Activated T-cell treated with anti-CD3 and anti-CD28 coated beads, Interleukin-2, amount 50 U/mL, for 48 hours (primary cell): ENCODE results near the gene CD101.

Source experiments
- DNase-seq, 2 experiments: peaks; one replicate each; pipeline ENCODE4 v3.0.0-alpha.2; 2020

CD101 gene

GRCh38 chr1:117017062-117017461 is 15.5 kb downstream of the CD101 start:
- peak in 1 of 2 experiments; percentile 29 for DNase-seq

GRCh38 chr1:117017648-117018047 is 16.1 kb downstream of the CD101 start:
- DNase-seq, result no peak

DNA sequence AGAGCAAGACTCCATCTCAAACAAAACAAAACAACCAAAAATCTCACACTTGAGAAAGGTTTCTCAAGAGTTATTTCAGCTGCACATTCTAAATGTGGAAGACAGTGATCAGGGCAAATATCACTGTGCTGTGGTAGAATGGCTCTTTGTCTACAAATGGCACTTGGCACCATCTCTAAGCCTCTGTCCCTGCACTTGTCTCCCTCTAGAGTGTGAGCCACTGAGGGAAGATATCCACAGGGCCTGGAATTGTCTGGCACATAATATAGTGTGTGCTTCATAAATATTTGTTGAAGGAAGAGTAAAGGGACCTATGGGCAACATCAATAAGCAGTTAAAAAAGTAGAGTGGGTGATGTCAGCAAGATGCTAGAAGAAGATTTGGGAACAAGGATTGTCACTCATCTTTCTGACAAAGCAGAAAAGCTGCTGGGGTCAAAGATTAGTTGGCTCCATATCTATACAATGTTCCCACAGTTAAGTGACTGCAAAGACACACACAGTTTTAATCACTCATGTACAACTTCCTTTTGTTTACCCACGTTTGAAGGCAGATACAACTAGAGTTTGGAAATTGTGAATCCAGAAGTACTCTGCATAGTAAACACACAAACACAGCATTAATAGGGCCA is 19.1 kb downstream of the CD101 start:
- no peak for DNase-seq

GRCh38 chr1:117022114-117022513 is 20.6 kb downstream of the CD101 start:
- no peak for DNase-seq

GRCh38 chr1:117025568-117025967 is 24.0 kb downstream of the CD101 start:
- DNase-seq, result no peak

- DNase-seq, result no peak
Observed at GRCh38 chr1:117026361-117026760, 24.8 kb downstream of the CD101 start.

DNA sequence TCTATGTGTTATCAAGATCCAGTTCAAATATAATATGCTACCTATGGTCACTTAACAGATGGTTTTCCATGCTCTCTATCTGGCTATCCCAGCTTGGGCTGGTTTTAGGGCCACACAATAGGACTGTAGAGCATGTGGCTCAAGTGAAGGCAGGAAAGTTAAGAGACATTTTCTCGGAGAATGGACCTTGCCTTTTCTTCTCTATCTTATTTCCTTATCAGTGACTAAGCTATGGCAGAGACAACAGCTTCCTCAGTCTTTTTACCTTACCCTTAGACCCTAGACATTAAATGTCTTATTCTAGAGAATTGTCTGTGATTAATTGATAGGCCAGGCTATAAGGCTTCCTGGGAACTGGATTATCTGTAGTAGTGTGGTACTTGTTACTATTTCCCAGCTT is 28.1 kb downstream of the CD101 start:
- no peak for DNase-seq

DNA sequence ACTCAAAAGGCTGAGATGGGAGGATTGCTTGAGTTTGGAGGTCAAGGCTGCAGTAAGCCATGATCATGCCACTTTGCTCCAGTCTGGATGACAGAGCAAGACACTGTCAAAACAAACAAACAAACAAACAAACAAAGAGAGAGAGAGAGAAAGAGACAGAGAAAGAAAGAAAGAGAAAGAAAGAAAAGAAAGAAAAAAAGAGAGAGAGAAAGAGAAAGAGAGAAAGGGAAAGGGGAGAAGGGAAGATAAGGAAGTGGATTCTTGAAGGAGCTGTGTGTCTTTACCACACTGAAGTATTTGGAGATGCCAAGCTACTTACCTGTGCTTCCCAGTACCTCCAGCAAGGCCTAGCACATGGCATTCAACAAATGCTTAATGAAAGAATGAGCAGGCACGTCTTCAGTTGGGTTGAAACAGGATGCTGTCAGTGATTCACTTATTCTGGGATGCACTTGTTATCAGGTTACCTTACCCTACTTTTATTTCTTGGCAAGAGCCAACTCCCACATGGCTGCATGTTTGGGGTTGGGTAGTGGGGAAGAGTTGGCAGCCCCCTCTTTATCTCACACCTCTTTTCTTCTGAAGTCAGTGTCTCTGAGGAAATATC is 28.8 kb downstream of the CD101 start:
- DNase-seq, result no peak

GRCh38 chr1:117032266-117032665 is 30.7 kb downstream of the CD101 start:
- DNase-seq, result no peak

GRCh38 chr1:117032681-117033539 is 31.4 kb downstream of the CD101 start:
- no peak for DNase-seq

DNA sequence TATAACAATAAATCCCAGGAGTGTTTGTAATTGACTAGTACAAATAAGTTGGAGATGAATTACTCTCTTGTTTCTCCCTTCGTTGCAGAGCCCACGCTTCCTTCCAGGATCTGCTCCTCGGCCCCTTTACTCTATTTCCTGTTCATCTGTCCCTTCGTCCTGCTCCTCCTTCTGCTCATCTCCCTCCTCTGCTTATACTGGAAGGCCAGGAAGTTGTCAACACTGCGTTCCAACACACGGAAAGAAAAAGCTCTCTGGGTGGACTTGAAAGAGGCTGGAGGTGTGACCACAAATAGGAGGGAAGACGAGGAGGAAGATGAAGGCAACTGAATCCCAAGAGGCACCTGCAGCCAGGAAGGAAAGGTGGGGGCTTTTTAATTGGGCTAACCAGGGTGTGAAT is 32.2 kb downstream of the CD101 start:
- DNase-seq, result no peak

DNA sequence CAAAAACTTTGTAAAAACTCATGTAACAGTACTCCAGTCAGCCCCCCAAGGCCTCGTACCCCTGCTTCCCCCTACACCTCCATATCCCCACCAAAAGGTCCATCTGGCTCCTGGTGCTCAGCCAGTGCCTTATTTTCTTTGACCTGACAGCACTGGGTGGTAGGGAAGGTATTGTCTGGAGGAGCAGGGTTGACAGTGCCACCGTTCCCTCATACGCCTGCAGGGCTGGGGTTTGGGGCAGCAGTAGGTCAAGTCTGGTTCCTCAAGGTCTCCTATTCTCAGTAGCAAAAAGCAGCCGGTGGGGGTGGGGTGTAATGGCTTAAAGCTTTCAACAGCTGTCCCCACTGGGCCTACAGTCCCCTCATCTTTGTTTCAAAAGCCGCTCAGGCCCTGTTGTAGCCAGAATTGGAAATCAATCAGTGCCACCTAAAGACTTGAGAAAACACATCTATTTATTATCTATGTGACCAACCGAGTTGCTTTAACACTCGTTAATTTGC is 33.3 kb downstream of the CD101 start:
- no peak for DNase-seq

DNA sequence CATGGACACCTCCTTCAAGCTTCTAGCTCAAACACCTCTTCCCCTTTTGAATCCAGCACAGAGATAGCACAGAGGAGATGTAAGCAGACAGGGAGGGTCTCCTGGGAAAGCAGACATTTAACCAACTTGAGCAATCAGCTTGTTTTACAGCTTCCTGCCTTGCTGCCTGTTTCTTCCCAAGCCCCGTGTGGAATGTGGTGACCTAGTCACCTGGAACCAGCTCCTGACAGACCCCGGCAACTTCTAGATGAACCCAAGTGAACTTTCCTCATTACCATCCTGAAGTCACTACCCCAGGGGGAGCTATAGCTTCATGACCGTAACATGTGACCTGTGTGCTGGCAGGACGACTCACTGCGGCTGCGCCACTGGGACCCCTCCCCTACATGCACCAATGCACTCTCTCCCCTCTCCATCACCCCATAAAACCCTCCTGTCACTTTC is 34.5 kb downstream of the CD101 start:
- no peak for DNase-seq

DNA sequence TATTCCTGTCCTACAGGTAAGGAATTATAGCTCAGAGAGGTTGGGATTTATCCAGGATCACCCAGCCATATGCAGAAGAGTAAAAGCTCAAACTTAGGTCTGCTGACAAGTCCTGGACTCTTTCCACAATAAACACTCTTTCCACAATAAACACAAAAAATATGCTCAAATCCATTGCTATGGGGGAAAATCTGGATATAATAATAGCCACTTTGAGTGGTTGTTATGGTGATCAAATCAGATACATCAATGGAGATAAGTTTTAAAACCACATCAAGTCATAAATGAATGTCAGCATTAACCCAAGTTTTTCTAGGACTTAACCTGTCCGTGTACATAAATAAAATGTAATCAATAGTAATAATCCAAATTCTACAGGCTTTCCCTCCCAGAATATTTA is 36.2 kb downstream of the CD101 start:
- DNase-seq, result no peak

DNA sequence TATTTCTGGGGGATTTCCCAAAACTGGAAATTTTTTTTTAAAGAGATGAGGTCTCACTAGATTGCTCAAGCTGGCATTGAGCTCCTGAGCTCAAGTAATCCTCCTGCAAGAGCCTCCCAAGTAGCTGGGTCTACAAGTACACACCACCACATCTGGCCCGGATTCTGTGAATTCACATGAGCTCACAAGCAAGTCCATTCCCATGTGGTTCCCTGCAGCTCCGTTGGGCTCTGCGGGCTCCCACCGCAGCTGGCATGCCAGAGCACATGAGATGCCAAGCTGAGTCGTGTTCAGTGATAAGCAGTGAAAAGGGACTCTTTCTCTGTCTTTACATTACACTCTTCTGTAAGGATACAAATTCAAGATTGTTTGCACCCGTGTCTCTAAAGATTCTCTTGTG is 36.7 kb downstream of the CD101 start:
- DNase-seq, result no peak

GRCh38 chr1:117044217-117044616 is 42.7 kb downstream of the CD101 start:
- no peak for DNase-seq

GRCh38 chr1:117045644-117046043 is 44.1 kb downstream of the CD101 start:
- no peak for DNase-seq

- DNase-seq, result no peak
Observed at GRCh38 chr1:117046781-117047180, 45.2 kb downstream of the CD101 start.

- DNase-seq, result no peak
Observed at GRCh38 chr1:117047271-117047670, 45.7 kb downstream of the CD101 start.

DNA sequence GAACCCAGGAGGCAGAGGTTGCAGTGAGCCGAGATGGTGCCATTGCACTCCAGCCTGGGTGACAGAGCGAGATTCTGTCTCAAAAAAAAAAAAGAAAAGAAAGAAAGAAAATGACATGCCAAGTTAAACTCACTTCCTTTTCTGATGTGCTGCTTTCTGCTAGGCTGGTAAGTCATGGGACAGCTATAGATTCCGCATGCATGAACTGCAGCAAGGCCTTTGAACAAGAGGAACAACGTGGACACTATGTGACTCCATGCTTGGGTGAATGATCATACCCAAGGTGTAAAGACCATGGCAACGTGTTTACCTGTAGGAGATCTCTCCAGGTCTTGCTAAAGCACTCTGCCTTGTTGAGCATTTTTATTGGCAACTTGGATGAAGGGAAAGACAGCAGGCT is 48.3 kb downstream of the CD101 start:
- no peak for DNase-seq

DNA sequence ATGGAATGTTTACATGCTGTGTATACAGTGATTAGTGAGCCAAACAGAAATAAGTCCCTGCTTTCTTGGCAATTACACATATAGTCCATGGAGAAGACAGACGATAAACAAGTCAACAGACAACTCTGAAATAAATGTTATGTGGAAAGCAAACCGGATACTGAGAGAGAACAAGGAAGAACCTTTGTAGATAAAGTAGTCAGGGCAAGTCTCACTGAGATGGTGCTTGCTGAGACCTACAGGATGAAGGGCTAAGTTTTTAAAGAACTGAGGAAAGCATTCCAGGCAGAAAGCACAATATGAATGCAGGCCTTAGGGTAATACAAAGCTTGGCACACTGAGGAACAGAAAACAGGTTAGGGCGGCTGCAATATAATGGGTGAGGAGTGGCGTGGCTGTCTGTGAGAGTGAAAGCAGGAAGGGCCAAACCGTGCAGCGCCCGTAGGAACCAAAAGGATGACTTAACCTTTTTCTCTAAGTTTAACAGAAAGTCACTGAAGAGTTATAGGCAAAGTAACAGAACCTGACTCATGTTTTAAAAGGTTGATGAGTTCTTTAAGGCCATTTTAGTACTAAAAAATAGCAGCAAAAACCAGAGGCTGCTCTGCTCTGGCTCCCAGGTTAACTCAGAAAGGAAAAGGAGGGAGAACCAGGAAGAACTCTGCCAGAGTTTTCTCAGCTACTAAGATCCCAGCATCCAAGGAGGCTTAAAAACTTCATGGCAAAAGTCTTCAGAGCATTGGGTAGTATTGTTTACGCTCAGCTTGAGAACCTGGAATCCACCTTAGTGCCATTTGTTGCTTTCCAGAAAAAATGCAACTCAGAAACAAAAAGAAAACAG is 49.9 kb downstream of the CD101 start:
- DNase-seq, result peak; percentile 52 to 58

DNA sequence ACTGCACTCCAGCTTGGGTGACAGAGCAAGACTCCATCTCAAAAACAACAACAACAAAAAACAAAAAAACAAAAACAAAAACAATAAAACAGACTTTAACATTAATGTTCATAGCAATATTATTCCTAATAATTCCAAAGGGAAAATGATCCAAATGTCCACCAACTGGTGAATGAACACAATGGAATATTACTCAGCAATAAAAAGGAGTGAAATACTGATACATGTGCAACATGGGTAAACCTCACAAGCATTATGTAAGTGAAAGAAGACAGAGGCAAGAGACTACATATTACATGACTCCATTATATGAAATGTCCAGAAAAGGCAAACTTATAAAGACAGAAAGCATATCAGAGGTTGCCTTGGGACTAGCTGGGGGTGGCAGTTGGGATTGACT is 52.5 kb downstream of the CD101 start:
- DNase-seq, result no peak

GRCh38 chr1:117058810-117059209 is 57.2 kb downstream of the CD101 start:
- DNase-seq, result no peak
